ENCODE results near the gene PYGM. TPM values are rescaled to one million over a fixed set of nuclear protein-coding genes. Genes with fewer than 3 reads are reported as not detected.
A peak's percentile ranks its signal among the peaks of the same experiment; 100 is the strongest.

The PYGM gene
- total RNA-seq, 1 experiment from 2014 or later, result 11.6 TPM

- in situ Hi-C loops (cut with HindIII; ENCODE audit: low sequenced_read_pairs), result loop anchor here (10.0 kb wide), 1 partner anchor 82 kb away; no protein-coding TSS in a partner anchor
- DNase-seq (ENCODE audit: low spot score), result no peak
These were observed 12.7 kb upstream of the PYGM start for GRCh38 chr11:64772303-64773018.

- in situ Hi-C loops (cut with HindIII; ENCODE audit: low sequenced_read_pairs), result loop anchor here (10.0 kb wide), 1 partner anchor 83 kb away; no protein-coding TSS in a partner anchor
- no peak for DNase-seq (ENCODE audit: low spot score)
These were observed 12.1 kb upstream of the PYGM start for GRCh38 chr11:64771861-64772260.

- no peak for DNase-seq (ENCODE audit: low spot score)
- in situ Hi-C loops (cut with HindIII; ENCODE audit: low sequenced_read_pairs), result loop anchor here (10.0 kb wide), 1 partner anchor 85 kb away; no protein-coding TSS in a partner anchor
These were observed 10.3 kb upstream of the PYGM start for GRCh38 chr11:64770120-64770519.

GRCh38 chr11:64769283-64769682 lies 9.5 kb upstream of the PYGM start:
- DNase-seq (ENCODE audit: low spot score), result no peak
- in situ Hi-C loops (cut with HindIII; ENCODE audit: low sequenced_read_pairs), result no loop called here

- in situ Hi-C loops (cut with HindIII; ENCODE audit: low sequenced_read_pairs), result no loop called here
- DNase-seq (ENCODE audit: low spot score), result no peak
These were observed 8.5 kb upstream of the PYGM start for GRCh38 chr11:64768300-64768694.

GRCh38 chr11:64767344-64768299 lies 7.8 kb upstream of the PYGM start:
- in situ Hi-C loops (cut with HindIII; ENCODE audit: low sequenced_read_pairs), result no loop called here
- peak; percentile 57 for DNase-seq (ENCODE audit: low spot score)

GRCh38 chr11:64766881-64767280 lies 7.1 kb upstream of the PYGM start:
- DNase-seq (ENCODE audit: low spot score), result no peak
- in situ Hi-C loops (cut with HindIII; ENCODE audit: low sequenced_read_pairs), result no loop called here

GRCh38 chr11:64765851-64766665 lies 6.3 kb upstream of the PYGM start:
- in situ Hi-C loops (cut with HindIII; ENCODE audit: low sequenced_read_pairs), result no loop called here
- DNase-seq (ENCODE audit: low spot score), result no peak

GRCh38 chr11:64765291-64765850 lies 5.6 kb upstream of the PYGM start:
- in situ Hi-C loops (cut with HindIII; ENCODE audit: low sequenced_read_pairs), result no loop called here
- DNase-seq (ENCODE audit: low spot score), result peak; percentile 55

- in situ Hi-C loops (cut with HindIII; ENCODE audit: low sequenced_read_pairs), result no loop called here
- DNase-seq (ENCODE audit: low spot score), result no peak
These were observed 5.0 kb upstream of the PYGM start for GRCh38 chr11:64764753-64765152.

GRCh38 chr11:64764040-64764611 lies 4.4 kb upstream of the PYGM start:
- DNase-seq (ENCODE audit: low spot score), result no peak
- in situ Hi-C loops (cut with HindIII; ENCODE audit: low sequenced_read_pairs), result no loop called here

- in situ Hi-C loops (cut with HindIII; ENCODE audit: low sequenced_read_pairs), result no loop called here
- no peak for DNase-seq (ENCODE audit: low spot score)
These were observed 3.8 kb upstream of the PYGM start for GRCh38 chr11:64763526-64764039.

GRCh38 chr11:64762674-64763525 lies 3.1 kb upstream of the PYGM start:
- DNase-seq (ENCODE audit: low spot score), result peak; percentile 47
- in situ Hi-C loops (cut with HindIII; ENCODE audit: low sequenced_read_pairs), result no loop called here

- in situ Hi-C loops (cut with HindIII; ENCODE audit: low sequenced_read_pairs), result no loop called here
- peak; percentile 54 for DNase-seq (ENCODE audit: low spot score)
These were observed 2.5 kb upstream of the PYGM start for GRCh38 chr11:64762277-64762673.

- no peak for DNase-seq (ENCODE audit: low spot score)
- in situ Hi-C loops (cut with HindIII; ENCODE audit: low sequenced_read_pairs), result no loop called here
These were observed 1.1 kb upstream of the PYGM start for GRCh38 chr11:64760759-64761420.

- DNase-seq (ENCODE audit: low spot score), result no peak
- in situ Hi-C loops (cut with HindIII; ENCODE audit: low sequenced_read_pairs), result no loop called here
These were observed 548 bp downstream of the PYGM start for GRCh38 chr11:64759131-64759721.

Data from G401 (cell line).